K562 (cell line): ENCODE measurements around the gene STAP1. TPM values are rescaled to one million over a fixed set of nuclear protein-coding genes. Genes with fewer than 3 reads are reported as not detected.

Experiments
- ATAC-seq: fragments of 200-7000 bp; cut with Tn5 transposase; 3 replicates; pipeline ENCODE4 v1.9.1; 2020; ENCODE audit warnings: moderate library complexity
- BruUV-seq: library from RNA; stranded (reverse); fragments of 400-500 nt; replicated peaks from 2 replicates; lab custom pipeline; 2021; lab: Mats Ljungman, UMichigan
- CTCF ChIA-PET: fragments of 300-600 bp; formaldehyde crosslinking; extraction: SDS; loops from one replicate; lab custom pipeline; 2021; ENCODE audit warnings: low intra/inter-chr PET ratio; lab: Yijun Ruan, JAX
- POLR2A ChIA-PET: fragments of 300-600, 350-650 bp; sonication (Branson Sonifier 250); formaldehyde crosslinking; extraction: SDS; loops from one replicate; lab custom pipeline; 2021; ENCODE audit warnings: antibody characterized with exemption, inconsistent platforms; lab: Yijun Ruan, JAX
- DNase-seq, 4 experiments: peaks; one replicate each; pipeline versions ENCODE4 v3.0.0 to v3.0.0-alpha.2; 2011 to 2018; ENCODE audit warnings: low spot score in 3 of 4, mixed read lengths in 3 of 4; ENCODE audit errors: extremely low read depth in 1 of 4
- FAIRE-seq: peaks from 2 replicates; lab custom pipeline; 2011; peaks lifted over from hg19 to GRCh38; lab: Jason Lieb, UNC
- H2AFZ ChIP-seq: 2 replicates; pipeline ENCODE4 v1.6.0; 2011; ENCODE audit warnings: low read depth, low read length, control low read depth, inconsistent platforms
- H3K27ac ChIP-seq: fragments of 200-600 bp; 3 replicates; pipeline ENCODE4 v1.8.0; 2011; ENCODE audit warnings: low read depth, mild to moderate bottlenecking, control low read depth, inconsistent platforms, low read length, moderate library complexity, mixed read lengths; ENCODE audit errors: extremely low read depth
- H3K27me3 ChIP-seq, 2 experiments: fragments of 300-600 bp in 1 of 2; 2 replicates in 1 of 2; 3 replicates in 1 of 2; pipeline versions ENCODE4 v1.6.0 to v1.8.0; 2011; ENCODE audit warnings: inconsistent platforms in 2 of 2, low read length in 2 of 2, mild to moderate bottlenecking in 1 of 2, mixed read lengths in 1 of 2, moderate library complexity in 1 of 2; ENCODE audit not compliant: control insufficient read depth in 2 of 2, insufficient read depth in 2 of 2
- H3K36me3 ChIP-seq: fragments of 300-600 bp; 3 replicates; pipeline ENCODE4 v1.8.0; 2011; ENCODE audit warnings: mild to moderate bottlenecking, low read length, inconsistent platforms; ENCODE audit not compliant: control insufficient read depth, insufficient read depth
- H3K4me1 ChIP-seq, 2 experiments: fragments of 200-600 bp in 1 of 2; replicated peaks in 1 of 2; 2 replicates in 1 of 2; 3 replicates in 1 of 2; pipeline versions ENCODE4 v1.5.1 to v1.8.0; 2011; ENCODE audit warnings: inconsistent platforms in 2 of 2, low read length in 2 of 2, mild to moderate bottlenecking in 1 of 2, mixed read lengths in 1 of 2, moderate library complexity in 1 of 2; ENCODE audit not compliant: control insufficient read depth in 2 of 2, insufficient read depth in 2 of 2
- H3K4me2 ChIP-seq: 2 replicates; pipeline ENCODE4 v1.6.1; 2011; ENCODE audit warnings: low read length, control low read depth, inconsistent platforms, mixed read lengths; ENCODE audit not compliant: insufficient read depth
- H3K4me3 ChIP-seq: fragments of 200-600 bp; sonication (generic), shearing (Covaris generic); 2 replicates; pipeline ENCODE4 v1.5.1; 2016; ENCODE audit warnings: control low read depth, inconsistent platforms
- H3K79me2 ChIP-seq: fragments of 200-600 bp; 3 replicates; pipeline ENCODE4 v1.8.0; 2011; ENCODE audit warnings: low read length, inconsistent platforms; ENCODE audit not compliant: control insufficient read depth, insufficient read depth
- H3K9ac ChIP-seq, 2 experiments: 2 replicates each; pipeline versions ENCODE4 v1.6.0 to v1.6.1; 2011; ENCODE audit warnings: low read depth in 2 of 2, low read length in 2 of 2, control low read depth in 1 of 2, inconsistent platforms in 1 of 2, mild to moderate bottlenecking in 1 of 2, mixed read lengths in 1 of 2; ENCODE audit not compliant: insufficient read depth in 1 of 2
- H3K9me1 ChIP-seq: one replicate; pipeline ENCODE4 v1.6.0; 2011; ENCODE audit warnings: inconsistent platforms, mild to moderate bottlenecking, low read length, moderate library complexity; ENCODE audit not compliant: control insufficient read depth, insufficient read depth
- H3K9me3 ChIP-seq: replicated peaks from 2 replicates; pipeline ENCODE4 v1.5.1; 2011; ENCODE audit warnings: low read depth, low read length, inconsistent platforms; ENCODE audit not compliant: control insufficient read depth, insufficient read depth
- H4K20me1 ChIP-seq: replicated peaks from 2 replicates; pipeline ENCODE4 v1.6.1; 2011; ENCODE audit warnings: low read length, inconsistent platforms, mixed read lengths; ENCODE audit not compliant: control insufficient read depth, insufficient read depth
- BACH1 ChIP-seq: fragments of 200-800 bp; sonication (Bioruptor generic); IDR thresholded peaks from 2 replicates; pipeline ENCODE4 v1.6.1; 2016; ENCODE audit warnings: missing genetic modification characterization, missing compliant biosample characterization
- PTRF ChIP-seq: fragments of 450-650 bp; IDR thresholded peaks from 2 replicates; pipeline ENCODE4 v1.6.1; 2016; ENCODE audit warnings: mild to moderate bottlenecking, missing genetic modification characterization, missing compliant biosample characterization
- RBM22 ChIP-seq: fragments of 200-400 bp; formaldehyde crosslinking; IDR thresholded peaks from 2 replicates; pipeline ENCODE4 v1.6.1; 2018; ENCODE audit warnings: low read length, low read depth; ENCODE audit not compliant: poor library complexity, severe bottlenecking
- SRSF1 ChIP-seq: fragments of 200-400 bp; formaldehyde crosslinking; IDR thresholded peaks from 2 replicates; pipeline ENCODE4 v1.6.1; 2017; ENCODE audit warnings: mild to moderate bottlenecking, low read depth, low read length, moderate library complexity
- WHSC1 ChIP-seq: IDR thresholded peaks from one replicate; pipeline ENCODE4 v1.6.1; 2012; ENCODE audit warnings: low read length, control low read depth, inconsistent platforms
- ZNF311 ChIP-seq: fragments of 250-450 bp; sonication (Bioruptor Pico); IDR thresholded peaks from 2 replicates; pipeline ENCODE4 v1.4.0; 2020; ENCODE audit warnings: mild to moderate bottlenecking, moderate library complexity
- ZNF583 ChIP-seq: fragments of 250-450 bp; sonication (Bioruptor Pico); IDR thresholded peaks from 2 replicates; pipeline ENCODE4 v1.4.0; 2020
- WGBS: fragments of 100-300 bp; shearing (Covaris generic); methylation state at CpG from one replicate; pipeline ENCODE4 v1.1.6; 2016; ENCODE audit warnings: low coverage, mixed read lengths; ENCODE audit not compliant: insufficient coverage; ENCODE audit errors: missing lambda C conversion rate; 5-methylcytosine and 5-hydroxymethylcytosine counted together
- in situ Hi-C: fragments of 300-500 bp; cut with MboI; formaldehyde crosslinking; loops from 4 replicates; pipeline ENCODE4 v1.15.0; 2018; ENCODE audit warnings: inconsistent platforms, mixed read lengths
- intact Hi-C: fragments of 100-400 bp; cut with micrococcal nuclease; formaldehyde crosslinking; loops from 2 replicates; pipeline ENCODE4 v1.14.2; 2022
- polyA plus RNA-seq, 8 experiments: library from polyadenylated mRNA; depleted of rRNA in 4 of 8; stranded (reverse) in 5 of 8; unstranded in 3 of 8; fragments of >200 nt; fragmentation: Nextera tagmentation in 2 of 8; fragmentation: Illumina TruSeq in 1 of 8; extraction: Ambion mirVana in 2 of 8; extraction: Trizol in 1 of 8; gene quantifications; 2 replicates each; pipeline versions ENCODE4 v1.2.1 to v1.2.3, GENCODE V29; 2011 to 2014; ENCODE audit warnings: inconsistent platforms in 1 of 8, missing spikeins in 1 of 8
- total RNA-seq, 7 experiments: library from RNA; depleted of rRNA in 6 of 7; stranded (reverse); fragments of >200 nt in 6 of 7; fragmentation: Illumina TruSeq in 2 of 7; extraction: Trizol in 2 of 7; gene quantifications; 2 replicates each; pipeline versions ENCODE4 v1.2.1 to v1.2.3, GENCODE V29; 2011 to 2021; ENCODE audit warnings: low replicate concordance in 1 of 7
- TF ChIP-seq, protein P1 (sequence below): sonication (generic); formaldehyde crosslinking; IDR thresholded peaks from 2 replicates; pipeline ENCODE4 v1.8.0; 2023; ENCODE audit warnings: mild to moderate bottlenecking, missing genetic modification reagents
- TF ChIP-seq, protein P2 (sequence below): sonication (generic); formaldehyde crosslinking; IDR thresholded peaks from 2 replicates; pipeline ENCODE4 v1.9.0; 2022; ENCODE audit warnings: mild to moderate bottlenecking, missing genetic modification reagents
- TF ChIP-seq, protein P3 (sequence below): fragments of 450-650 bp; IDR thresholded peaks from one replicate; pipeline ENCODE4 v1.6.1; 2018; ENCODE audit warnings: mild to moderate bottlenecking, moderate library complexity; ENCODE audit not compliant: partially characterized antibody

STAP1 gene
- total and polyA plus RNA-seq, 9 of the 15 experiments (the other 6 are each of a cell fraction or from before 2014, with no cell fraction given): 0.50 to 5.6 (median 1.4) TPM

DNA sequence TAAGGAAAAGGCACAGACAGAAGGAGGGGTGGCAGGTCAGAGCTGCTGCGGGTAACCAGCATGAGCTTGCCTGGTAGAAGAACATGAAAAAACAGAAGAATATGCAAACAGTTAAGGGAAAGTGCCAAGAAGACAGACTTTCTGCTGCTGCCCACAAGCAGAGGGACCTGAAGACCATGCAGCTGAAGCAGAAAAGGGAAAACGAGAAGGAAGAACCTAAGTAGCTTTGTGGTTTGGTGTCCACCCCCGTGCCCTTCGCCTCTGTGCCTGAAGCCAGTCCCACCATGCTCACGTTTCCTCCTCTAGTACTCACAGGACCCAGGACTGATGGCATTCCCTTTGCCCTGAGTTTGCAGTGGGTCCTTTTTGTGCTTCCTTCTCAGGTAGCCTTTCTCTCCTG is 79.6 kb downstream of the STAP1 start:
- H3K9me3 ChIP-seq: peaks cover 2% of the 10 kb centered on the region; the same call in 1 of the 2 replicates
- intact Hi-C loops: no loop called here
- ATAC-seq: no peak
- no peaks in the 10 kb centered on the region for H3K9me1 ChIP-seq
- H3K9ac ChIP-seq: no peak overlapping the region
- H2AFZ ChIP-seq: no peak overlapping the region
- DNase-seq: no peak
- FAIRE-seq: no peak
- in situ Hi-C loops: no loop called here
- no TSS peak for BruUV-seq
- no peaks in the 10 kb centered on the region for H3K27me3 ChIP-seq
- no peaks in the 10 kb centered on the region for H3K4me1 ChIP-seq
- ChIA-PET POLR2A (interaction anchor here (1.1 kb wide), 1 partner anchor 13 kb away, joined by 3 read pairs; no protein-coding TSS in a partner anchor), CTCF (no interaction called here)
- no peak overlapping the region for H3K27ac ChIP-seq
- H3K36me3 ChIP-seq: peaks cover 75% of the 10 kb centered on the region
- no peaks in the 10 kb centered on the region for H4K20me1 ChIP-seq
- WGBS: 98% methylated on average over 5 of the region's 5 CpGs
- no peak overlapping the region for H3K4me3 ChIP-seq
- no peak overlapping the region for H3K4me2 ChIP-seq
- H3K79me2 ChIP-seq: no peaks in the 10 kb centered on the region
- TF ChIP-seq WHSC1 (no peak), PTRF (tag) (no peak), BACH1 (tag) (no peak), ZNF583 (no peak), RBM22 (no peak)

DNA sequence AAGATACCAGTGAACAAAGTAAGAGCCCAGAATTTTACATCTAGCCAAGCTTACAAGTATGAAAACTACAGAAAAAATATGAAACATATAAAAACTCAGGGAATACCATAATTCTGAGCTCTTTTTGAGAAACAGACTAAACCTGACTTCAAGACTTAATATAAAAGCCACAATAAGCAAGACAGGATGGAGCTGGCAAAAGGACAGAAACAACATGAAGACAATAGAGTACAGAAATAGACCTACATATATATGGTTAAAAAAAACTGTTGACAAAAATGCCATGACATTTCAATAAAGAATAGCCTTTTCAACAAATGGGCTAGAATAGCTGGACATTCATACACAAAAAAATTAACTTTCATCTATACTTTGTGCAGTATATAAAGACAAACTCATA is 93.0 kb downstream of the STAP1 start:
- POLR2A ChIA-PET: interaction anchor here (0.8 to 1.1 kb wide), 2 partner anchors 9 to 13 kb away, joined by 3 read pairs; no protein-coding TSS in a partner anchor
- no peaks in the 10 kb centered on the region for H3K9me3 ChIP-seq

More for the DNA sequence above, 93.0 kb downstream of the STAP1 start:
- H3K27me3 ChIP-seq: no peaks in the 10 kb centered on the region
- H3K4me1 ChIP-seq: no peaks in the 10 kb centered on the region
- TF ChIP-seq ZNF311 (CRISPR knock-in tag) (no peak), SRSF1 (no peak)
- TF ChIP-seq, protein P1, sequence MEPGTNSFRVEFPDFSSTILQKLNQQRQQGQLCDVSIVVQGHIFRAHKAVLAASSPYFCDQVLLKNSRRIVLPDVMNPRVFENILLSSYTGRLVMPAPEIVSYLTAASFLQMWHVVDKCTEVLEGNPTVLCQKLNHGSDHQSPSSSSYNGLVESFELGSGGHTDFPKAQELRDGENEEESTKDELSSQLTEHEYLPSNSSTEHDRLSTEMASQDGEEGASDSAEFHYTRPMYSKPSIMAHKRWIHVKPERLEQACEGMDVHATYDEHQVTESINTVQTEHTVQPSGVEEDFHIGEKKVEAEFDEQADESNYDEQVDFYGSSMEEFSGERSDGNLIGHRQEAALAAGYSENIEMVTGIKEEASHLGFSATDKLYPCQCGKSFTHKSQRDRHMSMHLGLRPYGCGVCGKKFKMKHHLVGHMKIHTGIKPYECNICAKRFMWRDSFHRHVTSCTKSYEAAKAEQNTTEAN (CRISPR knock-in tag): no peak
- TF ChIP-seq, protein P2, sequence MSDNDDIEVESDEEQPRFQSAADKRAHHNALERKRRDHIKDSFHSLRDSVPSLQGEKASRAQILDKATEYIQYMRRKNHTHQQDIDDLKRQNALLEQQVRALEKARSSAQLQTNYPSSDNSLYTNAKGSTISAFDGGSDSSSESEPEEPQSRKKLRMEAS (CRISPR knock-in tag): no peak
- TF ChIP-seq, protein P3, sequence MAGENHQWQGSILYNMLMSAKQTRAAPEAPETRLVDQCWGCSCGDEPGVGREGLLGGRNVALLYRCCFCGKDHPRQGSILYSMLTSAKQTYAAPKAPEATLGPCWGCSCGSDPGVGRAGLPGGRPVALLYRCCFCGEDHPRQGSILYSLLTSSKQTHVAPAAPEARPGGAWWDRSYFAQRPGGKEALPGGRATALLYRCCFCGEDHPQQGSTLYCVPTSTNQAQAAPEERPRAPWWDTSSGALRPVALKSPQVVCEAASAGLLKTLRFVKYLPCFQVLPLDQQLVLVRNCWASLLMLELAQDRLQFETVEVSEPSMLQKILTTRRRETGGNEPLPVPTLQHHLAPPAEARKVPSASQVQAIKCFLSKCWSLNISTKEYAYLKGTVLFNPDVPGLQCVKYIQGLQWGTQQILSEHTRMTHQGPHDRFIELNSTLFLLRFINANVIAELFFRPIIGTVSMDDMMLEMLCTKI: no peak
- H3K9ac ChIP-seq: no peak overlapping the region
- FAIRE-seq: no peak
- no peak overlapping the region for H3K4me3 ChIP-seq
- H2AFZ ChIP-seq: no peak overlapping the region
- CTCF ChIA-PET: no interaction called here
- in situ Hi-C loops (no loop called here), intact Hi-C loops (no loop called here)
- H3K36me3 ChIP-seq: peaks cover 51% of the 10 kb centered on the region
- no TSS peak for BruUV-seq
- no peak overlapping the region for H3K4me2 ChIP-seq
- H4K20me1 ChIP-seq: no peaks in the 10 kb centered on the region
- H3K27ac ChIP-seq: no peak overlapping the region
- DNase-seq: no peak
- H3K79me2 ChIP-seq: no peaks in the 10 kb centered on the region
- ATAC-seq: no peak
- H3K9me1 ChIP-seq: no peaks in the 10 kb centered on the region
